NCI-H2196 treated with DMSO at 0.1 percent for 48 hours (cell line): ENCODE results near the gene HES3.

Experiments used
- DNase-seq: peaks from one replicate; lab custom pipeline; 2025; ENCODE audit not compliant: unreplicated experiment; lab: John Stamatoyannopoulos, UW

Gene HES3

DNA sequence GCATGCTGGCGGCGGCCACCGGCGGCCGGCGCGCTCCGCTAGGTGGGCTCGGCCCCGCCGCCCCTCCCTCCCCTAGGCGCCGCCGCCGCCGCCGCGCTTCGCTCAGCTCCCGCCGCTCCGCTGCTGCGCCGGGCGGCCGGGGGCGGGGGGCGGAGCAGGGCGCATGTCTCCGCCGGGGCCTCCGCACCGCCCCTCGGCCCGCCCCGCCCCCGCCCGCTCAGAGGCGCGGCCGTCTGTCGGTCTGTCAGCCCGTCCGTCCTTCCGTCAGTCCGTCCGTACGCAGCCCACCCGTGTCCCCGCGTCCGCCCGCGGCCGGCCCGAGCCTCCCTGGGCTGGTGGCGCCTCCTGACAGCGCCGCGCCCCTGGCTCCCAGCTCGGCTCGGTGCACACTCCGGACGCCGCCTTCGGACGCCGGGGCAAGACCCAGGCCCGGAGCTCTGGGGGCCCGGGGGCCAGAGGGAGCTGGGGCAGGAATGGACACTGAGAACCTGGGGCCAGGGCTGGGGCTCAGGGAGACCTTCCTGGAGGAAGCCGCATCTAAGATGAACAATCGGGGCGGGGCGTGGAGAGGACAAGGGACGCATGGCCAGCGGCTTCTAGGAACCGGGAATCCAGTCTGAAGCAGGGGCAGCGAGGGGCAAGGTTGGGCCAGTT is 17.1 kb downstream of the HES3 start, which contains the start of gene GPR153:
TSS of gene GPR153 (minus strand) at position 138 of the 654 bp plus-strand sequence. CDS start 6,193 bp downstream, outside the sequence.
- no peak for DNase-seq

DNA sequence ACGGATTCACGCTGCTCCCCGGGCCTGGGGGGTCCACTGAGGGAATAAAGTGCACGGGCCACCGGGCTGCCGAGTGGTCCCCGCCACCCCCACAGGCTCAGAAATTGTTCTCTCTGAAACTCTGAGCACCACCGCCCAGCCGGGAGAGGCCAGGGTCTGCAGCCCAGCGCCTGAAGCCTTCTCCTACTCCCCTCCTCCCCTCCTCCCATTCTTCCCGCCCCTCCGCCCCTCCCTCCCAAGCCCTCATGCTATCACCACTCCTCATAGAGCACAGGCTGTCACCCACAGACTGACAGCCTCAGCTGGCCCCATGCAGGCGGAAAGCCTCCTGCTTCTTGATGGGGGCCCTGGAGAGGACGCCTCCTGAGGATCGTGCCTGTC is 17.6 kb downstream of the HES3 start:
- no peak for DNase-seq

DNA sequence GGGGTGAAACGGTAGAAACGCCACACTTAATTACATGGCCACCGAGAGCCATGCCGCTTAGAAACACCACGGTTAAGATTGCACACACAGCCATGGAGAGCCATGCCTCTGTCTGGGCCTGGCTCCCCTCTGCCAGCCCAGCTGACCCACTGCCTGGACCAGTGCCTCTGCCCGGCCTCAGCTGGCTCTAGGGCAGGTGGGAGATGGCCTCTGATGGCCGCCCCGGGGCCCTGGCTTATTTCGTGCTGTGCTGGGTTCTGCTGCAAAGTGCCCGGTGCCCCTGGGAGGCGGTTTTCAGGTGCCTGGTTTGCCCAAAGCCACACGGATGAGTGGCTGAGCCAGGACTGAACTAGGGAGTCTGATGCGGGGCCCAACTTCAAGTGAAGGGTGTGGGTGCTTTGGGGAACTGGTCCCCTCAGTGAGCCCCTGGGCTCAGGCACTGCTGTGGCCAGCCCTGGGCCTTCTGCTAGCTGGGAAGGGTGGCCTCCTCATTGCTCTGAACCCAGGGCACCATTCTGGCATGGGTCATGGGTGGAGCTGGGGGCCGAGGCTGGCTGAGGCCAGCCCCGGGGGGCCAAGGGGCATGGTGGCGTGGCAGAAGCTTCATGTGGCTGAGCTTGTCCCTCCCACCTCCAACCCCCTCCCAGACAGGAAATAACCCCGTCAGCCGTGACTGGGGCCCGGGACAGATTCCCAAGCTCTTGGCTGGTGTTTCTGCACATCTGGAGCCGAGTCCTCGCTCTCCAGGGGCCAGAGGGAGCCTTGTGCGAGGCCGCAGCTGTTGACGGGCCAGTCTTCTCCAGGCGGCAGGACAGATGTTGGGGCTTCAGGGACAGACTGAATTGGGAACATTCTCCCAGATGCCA is 18.8 kb downstream of the HES3 start:
- no peak for DNase-seq

DNA sequence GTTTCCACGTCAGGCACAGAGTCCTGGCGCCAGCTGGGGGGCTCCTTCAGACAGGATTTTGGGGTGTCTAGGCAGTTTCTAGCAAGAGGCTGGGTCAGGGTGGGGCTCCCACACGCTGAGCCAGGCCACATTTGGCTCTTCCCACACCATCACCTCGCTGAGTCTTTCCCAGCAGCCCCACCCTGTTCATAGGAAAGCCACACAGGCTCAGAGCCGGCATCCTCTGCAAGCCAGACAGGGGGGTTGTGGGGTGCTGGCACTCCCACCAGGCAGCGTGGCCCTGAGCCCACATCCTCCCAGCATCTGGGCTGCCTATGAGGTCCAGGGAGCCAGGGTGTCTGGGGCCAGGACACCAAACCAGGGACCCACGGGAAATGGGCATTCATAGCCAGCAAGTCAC is 19.7 kb downstream of the HES3 start:
- DNase-seq: no peak

DNA sequence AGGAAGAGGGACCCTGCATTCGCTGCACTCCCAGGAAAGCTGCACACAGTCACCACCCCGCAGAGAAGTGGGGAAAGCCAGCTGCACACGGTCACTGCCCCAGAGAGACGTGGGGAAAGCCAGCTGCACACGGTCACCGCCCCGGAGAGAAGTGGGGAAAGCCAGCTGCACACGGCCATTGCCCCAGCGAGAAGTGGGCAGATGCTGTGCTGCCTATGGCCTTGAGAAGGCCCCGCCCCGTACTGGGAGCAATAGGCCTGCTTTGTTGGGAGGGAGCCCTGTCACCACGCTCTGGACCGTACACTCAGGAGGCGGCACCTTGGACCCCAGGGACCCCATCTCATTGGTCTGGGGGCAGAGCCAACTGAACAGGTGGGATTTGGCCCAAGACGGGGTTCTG is 21.2 kb downstream of the HES3 start:
- no peak for DNase-seq

DNA sequence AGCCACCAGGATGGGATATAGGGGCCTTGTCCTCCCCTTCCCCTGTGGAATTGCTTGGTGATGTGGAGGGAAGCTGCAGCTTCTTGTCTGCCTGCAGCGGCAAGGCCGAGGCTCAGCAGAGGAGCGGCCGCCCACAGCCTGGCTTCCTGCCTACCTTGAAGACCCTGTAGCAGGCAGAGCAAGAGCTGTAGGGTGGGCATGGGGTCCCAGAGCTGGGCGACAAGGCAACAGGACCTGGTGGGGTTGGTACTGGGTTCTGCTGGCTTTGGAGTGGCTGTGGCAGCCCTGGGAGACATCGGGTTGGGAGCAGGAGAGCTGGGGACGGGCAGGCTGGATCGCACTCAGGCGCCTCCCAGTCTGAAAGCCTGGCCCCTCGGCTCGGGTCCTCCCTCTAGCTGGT is 22.7 kb downstream of the HES3 start:
- DNase-seq: no peak

DNA sequence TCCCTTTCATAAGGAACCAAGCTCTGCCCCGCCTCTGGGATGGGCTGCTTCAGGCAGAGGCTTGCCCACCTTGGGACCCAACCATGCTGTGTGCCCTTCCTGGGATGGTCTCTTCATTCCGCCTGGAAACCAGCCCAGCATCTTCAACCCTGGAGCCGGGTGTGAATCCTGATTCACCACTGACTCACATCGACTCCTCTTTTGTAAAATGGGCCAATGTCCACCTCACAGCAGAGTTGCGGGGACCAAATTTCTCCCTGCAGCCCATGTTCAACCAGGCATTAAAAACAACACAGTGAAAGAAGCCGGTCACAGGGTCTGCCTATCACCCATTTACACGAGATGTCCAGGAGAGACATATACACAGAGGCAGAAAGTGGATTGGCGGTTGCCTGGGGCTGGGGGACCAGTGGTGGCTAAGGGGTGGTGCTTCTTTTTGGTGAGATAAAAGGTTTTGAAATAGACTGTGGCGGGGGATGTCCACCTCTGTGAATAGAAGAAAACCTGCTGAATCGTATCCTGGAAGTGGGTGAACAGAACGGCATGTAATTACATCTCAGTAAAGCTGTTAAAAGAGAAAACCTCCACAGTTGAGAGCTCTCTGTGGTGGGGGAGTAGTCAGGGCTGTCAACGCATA is 23.8 kb downstream of the HES3 start:
- no peak for DNase-seq

DNA sequence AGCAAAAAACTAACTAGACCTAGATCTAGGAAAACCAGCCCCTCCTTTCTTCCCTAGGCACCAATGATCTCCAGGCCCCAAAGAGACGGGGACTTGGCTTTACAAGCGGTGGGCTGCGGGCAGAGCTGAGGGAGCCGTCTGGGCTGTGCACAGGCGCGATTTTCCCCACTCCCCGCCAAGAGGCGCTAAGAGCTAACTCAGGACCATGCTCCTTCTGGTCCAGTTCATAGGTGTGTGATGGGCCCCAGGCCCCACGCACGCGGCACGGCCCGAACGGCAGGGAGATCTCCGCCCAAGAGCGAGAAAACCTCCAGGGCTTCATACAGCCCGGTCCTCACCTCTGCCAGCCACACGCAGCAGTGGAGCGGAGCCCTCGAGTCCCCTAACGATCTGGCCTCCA is 24.4 kb downstream of the HES3 start:
- DNase-seq: no peak

DNA sequence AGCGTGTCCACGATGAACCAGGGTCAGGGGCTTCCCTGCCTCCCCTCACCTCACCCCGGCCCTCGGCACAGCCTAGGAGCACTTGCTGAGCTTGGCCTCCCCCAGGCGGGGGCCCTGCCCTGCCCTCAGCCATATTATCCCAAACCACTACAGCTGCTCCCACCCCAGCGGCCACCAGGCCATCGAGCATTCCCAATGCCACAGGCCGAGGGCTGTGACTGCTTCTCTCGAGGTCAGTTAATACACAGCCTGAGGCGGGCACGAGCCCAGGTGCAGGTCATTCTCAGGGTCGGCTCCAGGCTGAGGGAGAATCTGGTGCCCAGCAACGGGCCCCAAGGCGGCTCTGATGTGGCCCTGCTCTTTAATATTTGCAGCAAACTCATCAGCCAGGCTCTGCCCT is 25.3 kb downstream of the HES3 start:
- DNase-seq: no peak

DNA sequence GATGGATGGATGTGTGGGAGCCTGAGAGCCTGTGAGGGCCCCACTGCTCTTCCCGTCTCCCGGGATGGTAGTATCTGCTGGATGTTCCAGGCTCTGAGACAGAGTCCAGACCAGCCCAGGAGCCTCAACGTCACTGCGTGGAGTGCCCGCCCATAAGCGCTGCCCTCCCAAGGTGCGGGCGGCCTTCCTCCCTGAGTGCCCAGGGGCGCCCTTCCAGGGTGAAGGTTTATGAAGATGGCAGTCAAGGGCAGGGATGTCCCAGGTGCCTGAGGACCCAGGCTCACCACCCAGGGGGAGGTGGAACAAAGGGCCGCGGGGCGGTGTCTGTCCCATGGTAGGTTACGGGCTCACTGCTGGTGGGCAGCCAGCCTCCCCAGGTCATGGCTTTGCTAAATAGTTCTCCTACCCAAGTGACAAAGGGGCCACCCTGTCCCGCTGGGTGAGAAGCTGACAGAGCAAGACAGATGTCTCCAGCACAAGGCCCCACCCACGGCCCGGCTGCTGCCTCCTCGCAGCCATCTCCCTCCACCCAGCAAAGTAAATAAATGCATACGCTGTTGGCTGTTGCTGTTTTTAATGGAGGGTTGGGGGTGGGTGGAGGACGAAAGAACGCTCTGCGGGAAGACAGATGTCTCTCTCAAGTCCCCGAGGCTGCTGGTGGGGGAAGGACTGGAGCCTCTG is 25.9 kb downstream of the HES3 start:
- no peak for DNase-seq

DNA sequence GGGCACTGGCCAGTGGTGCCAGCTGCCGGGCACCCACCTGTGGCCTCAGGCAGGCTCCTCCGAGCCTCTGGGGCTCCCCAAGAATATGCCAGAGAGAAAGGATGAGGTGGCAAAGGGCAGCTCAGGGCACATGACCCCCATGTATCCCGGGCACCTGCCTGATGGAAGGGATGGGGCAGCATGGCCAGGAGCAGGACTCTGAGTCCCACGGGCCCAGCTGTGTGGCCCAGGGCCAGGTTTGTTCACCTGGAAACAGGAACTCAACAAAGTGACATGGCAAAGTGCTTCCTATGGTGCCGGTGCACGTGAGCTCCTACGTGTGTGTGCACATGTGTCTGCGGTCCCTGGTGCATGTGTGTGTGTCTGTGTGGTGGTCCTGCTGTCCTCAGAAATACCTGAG is 26.4 kb downstream of the HES3 start:
- no peak for DNase-seq

DNA sequence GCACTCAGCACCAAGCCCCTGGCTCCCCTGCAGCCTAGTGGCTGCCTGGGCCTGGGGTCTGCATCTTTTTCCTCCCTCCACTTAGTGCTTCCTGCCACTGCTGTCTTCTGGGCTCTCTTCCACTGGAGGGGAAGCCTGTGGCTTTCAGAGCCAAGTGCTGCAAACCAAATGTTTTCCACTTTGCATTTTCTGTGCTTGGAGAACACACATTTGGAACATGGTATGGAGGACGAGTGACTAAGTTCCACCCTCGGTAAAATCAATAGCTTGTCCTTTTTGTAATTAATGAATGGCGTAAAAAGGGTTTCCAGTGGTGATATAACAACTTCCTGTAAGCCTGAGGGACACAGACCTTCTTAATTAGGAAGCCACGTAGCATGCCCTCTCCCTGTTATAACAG is 27.0 kb downstream of the HES3 start:
- no peak for DNase-seq

DNA sequence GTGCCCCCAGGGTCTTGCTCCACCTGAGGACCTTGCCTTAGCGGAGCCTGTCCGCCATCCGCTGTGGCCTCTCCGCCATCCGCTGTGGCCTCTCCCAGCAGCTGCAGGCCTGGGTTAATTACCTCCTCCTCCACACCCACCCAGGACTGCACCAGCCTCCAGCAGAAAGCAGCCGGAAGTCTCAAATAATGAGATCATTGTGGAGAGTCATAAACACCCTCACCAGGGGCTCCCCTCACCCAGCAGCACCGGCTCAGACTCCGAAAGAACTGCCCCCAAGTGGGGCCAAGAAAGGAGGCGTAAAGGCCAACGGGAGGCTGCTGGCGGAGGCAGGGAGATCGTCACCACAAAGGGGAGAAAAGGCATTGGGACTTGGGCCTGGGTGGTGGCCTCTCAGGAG is 27.6 kb downstream of the HES3 start:
- DNase-seq: no peak

DNA sequence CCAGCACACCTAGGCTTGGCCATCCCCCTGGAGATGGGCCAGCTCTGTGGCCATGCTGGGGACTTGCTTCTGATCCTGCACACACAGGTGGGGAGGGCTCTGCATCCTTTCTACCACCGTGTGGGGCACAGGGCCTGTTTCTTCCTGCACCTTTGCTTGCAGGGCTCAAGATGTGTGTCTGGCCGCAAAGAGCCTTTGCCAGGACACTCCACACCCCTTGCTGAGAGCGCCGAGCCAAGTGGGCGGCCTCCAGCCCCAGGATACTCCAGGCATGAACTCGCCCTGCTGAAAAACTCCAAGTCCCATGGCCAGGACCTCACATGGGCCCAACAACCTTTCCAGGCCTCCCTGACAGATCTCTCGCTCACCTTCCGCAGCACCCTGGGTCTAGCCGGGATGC is 28.5 kb downstream of the HES3 start:
- no peak for DNase-seq

DNA sequence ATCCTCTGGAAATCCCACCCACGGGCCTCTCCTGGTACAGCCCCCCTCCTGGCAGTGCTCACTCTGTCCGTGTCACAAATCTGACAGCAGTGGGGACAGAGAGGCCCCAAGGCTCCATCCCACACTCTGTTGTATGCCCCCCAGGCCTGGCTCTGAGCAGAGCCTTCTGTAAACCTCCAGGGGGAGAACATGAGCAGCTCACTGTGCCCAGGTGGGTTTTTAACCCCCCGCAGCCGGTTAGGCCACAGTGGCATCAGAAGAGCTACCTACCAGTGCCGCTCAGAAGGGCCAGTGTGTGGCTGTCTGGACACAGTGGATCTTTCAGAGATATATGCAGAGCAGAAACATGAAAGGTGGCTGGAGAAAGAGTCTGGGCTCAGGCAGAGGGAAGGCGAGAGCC is 28.9 kb downstream of the HES3 start:
- no peak for DNase-seq

DNA sequence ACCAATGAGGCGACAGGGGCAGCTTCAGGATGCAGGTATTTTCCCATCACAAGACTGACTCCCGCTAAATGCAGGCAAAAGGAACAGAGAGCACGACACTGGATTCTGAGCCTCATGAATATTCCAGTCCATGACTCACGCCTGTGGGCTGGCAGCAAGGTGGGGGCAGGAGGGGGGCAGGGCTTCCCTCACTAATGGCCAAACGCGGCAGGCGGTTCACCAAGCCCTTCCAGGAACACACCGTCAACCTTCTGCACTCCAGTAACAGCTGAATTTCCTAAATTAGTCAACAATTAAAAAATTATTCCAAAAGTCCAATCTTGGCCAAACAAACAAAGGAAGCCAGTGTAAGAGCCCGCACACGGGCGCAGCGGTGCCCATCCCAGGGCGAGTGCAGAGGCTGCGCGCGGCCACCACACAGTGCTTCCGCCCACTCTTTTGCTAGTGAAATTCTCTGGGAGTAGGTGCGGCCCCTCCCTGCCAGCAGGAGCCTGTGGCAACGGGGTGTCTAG is 29.5 kb downstream of the HES3 start:
- DNase-seq: no peak

DNA sequence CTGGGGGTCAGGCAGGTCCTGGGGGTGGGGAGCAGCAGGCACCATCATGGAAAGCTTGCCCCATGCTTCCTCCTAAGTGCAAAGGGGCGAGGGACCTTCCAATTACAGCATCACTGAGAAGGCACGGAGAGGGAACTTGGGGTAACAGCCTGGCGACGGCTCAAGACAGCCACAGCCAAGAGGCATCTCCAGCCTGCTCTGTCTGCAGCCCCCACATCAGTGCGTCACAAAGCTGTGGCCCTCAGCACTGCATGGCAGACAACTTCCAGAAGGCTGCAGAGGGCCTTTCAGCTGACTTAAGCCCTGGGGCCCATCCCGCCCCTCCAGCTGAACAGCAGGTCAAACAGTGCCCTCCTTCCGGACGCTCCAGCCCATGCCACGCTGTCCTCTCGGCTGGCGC is 30.1 kb downstream of the HES3 start:
- no peak for DNase-seq

DNA sequence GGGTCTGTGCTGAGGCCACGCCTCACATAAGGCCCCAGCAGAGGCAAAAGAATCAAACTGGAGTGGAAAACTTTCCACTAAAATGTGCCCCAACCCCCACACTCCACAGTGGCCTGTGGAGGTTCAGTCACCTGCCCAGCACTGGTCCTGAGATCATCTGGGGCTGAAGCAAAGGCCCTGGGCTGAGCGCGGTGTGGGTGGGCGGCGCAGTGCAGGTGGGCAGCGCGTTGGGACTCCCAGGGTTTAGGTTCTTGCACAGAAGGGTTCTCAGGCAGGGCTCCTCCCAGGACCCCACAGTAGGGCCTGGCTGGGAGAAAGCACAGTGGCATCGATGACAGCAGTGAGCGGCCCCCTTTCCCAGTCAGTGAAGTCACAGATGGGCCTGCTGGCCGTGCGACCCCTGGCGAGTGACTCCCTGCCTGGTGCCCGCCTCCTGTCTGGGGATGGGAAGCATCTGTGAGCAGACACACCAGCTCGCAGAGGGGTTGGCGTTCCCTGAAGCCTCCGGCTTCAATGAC is 30.7 kb downstream of the HES3 start:
- no peak for DNase-seq

DNA sequence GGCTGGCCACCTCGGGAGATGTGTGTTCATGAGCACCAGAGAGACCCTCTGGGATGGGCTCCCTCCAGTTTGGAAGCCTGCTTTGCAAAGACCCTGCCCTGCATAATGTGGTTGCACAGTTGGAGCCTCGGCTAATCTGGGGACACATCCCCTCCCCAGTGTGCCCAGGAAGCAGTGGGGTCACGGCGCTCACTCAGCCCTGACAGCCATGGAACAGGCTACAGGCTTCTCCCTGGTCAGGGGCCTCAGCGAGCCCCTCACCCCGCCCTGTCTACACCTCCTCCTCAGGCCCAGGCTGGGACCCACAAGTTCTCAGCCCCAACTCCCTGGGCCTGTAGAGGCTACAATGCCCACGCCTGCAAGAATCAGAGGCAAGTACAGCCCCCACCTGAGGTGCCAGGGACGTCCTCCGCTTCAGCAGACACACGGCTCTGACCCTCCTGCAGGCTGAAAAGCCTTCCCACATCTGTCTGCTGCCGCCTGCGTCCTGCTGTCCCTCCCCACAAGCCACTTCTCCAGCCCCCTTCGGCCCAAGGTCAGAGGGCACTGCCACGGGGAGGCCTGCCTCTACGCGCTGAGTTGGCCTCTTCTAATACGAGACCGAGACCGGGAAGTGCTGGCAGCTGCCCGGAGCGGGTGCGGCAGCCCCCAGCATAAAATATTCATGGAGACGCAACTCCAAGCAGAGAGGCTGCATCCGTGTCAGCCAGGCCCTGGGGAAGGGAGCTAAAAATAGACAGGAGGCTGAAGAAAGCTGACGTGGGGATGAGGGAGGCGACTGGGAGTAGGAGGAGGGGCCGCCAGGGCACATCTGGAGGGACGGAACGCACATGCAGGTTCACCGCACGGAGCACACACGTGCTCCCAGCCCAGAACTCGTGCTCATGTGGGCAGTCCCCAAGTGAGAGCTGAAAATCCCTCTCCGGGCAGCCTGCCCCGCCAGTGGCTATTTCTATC is 32.1 kb downstream of the HES3 start:
- no peak for DNase-seq
